TTC549 (cell line): ENCODE results near the gene TMEM59L.
"Not testable (repeated sequence)": the region's sequence is repeated elsewhere in the genome, so short reads cannot be mapped to it uniquely, and the experiment has no call there.

Experiments used
- FAIRE-seq: peaks from 2 replicates; lab custom pipeline; 2012; peaks lifted over from hg19 to GRCh38; lab: Jason Lieb, UNC

The TMEM59L gene

DNA sequence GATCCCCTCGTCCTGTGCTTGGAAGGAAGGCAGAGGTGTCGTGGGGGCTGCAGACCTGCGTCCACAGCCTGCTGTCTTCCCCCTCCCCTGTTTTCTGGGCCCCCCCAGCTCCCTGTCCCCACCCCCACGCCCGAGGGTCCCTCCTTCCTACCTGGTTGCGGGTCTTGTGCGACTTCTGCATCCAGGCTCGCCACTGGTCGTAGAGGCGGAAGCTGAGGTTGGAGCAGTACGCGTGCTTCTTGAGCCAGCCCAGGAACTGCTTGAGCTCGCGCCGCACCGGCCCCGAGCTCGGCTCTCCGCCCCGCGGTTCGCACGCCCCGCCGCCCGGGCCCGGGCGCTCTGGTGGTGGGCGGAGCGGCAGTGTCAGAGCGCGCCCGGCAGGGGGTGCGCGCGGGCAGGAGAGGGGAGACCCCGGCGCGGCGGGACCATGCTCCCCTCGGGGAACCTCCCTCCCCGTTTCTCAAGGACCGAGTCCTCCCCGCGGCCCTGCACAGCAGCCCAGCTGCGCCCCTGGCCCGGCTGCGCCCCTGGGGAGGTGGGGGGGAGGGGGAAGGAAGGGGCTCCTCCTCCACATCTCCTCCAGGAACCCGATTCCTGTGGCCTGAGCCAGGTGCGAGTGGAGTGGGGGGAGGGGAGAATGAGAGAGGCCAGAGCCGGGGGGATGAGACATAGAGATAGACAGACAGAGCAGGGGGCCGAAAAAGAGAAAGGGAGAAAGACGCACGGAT lies 18.4 kb upstream of the TMEM59L start:
- no peak for FAIRE-seq

DNA sequence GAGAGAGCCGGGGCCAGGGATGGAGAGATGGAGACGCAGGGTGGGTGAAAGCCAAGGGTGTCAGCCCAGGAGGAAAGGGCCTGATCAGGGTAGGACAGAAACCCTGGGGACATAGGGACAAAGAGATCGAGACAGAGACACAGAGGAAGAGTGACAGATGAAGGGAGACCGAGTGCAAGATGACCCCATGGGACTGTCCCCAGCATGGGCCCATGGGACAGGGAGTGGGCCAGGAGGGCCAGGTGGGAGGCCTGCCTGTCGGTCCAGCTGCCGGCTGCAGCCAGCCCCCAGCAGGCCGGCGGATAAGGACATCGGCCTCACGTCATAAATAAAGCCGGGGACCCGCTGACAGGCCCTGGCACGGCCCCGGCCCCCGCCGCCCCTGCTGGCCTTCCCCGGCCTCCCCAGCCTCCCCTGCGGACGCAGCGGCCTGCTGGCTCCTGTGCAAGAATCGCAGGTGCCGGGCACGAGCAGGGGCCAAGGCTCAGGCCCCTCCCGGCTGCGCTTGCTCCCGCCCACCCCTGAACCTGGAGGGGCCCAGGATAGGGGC lies 17.8 kb upstream of the TMEM59L start:
- FAIRE-seq: no peak

DNA sequence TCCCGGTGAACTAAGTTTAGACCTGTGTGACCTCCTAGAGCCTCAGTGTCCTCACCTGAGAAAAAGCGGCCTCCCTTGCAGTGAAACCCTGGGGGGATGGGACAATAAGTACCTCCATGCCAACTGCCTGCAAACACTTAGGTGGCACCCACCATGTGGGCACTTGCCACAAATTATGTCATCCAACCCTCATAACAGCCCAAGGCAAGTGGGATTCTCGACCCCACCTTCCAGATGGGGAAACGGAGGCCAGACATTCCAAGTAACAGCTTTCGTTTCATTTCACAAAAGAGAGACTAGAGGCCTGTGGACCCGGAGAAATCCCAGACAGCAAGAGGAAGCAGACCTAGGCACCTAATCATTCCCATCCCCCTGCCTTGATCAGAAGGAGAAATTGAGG lies 17.2 kb upstream of the TMEM59L start:
- FAIRE-seq: no peak

DNA sequence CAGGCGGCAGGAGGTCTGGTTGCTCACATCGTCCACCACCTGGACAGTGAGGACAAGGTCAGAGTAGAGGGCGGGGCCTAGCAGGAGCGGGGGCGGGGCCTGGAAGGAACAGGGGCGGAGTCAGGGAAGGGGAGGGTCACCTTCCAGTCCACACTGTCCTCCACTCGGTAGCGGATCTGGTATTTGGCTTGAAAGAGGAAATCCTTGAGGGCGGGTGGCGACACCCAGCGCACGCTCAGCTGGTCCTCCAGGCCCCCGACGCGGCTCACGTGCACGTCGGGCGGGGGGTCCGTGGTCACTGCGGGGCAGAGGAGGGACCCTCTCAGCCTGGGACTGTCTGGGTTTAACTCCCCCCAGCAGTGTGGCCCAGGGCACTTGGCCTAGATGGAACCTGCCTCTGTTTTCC lies 15.9 kb upstream of the TMEM59L start:
- FAIRE-seq: no peak

DNA sequence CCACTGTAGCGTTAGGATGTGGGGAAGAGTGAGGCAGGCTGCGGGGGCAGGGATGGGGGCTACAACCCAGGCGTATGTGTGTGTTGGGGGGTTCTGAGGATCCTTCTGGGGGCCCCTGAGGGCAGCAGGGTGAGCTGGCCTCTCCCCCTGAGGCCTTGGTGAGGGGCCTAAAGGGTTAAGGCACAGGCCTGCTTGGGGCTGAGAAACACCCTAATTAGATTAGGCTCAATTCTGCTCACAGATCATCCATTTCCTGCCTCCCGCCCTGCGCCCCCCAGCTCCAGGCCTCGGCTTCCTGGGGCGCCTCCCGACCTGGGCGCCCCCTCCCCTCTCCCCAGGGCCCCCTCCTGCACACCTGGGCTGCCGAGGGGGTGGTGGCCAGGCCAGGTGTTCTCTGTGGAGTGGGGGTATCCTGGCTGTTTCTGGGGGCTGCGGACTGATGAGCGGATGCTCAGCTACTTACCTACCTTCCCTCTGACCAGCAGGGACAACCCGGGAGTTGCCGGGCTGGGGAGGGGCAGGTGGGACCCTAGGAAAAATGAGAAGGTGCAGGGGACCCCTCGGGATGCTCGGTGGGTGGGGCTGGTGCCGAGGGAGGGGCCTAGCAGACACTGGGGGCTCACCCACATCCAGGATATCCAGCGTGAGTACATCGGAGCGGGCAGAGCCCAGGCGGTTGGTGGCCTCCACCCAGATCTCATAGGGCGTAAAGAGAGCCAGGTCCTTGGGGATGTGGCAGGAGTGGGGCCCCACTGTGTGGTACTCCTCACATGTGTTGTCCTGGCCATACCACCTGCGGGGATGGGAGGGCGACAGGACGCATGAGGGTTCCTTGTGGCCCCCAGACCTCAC lies 14.6 kb upstream of the TMEM59L start:
- no peak for FAIRE-seq

DNA sequence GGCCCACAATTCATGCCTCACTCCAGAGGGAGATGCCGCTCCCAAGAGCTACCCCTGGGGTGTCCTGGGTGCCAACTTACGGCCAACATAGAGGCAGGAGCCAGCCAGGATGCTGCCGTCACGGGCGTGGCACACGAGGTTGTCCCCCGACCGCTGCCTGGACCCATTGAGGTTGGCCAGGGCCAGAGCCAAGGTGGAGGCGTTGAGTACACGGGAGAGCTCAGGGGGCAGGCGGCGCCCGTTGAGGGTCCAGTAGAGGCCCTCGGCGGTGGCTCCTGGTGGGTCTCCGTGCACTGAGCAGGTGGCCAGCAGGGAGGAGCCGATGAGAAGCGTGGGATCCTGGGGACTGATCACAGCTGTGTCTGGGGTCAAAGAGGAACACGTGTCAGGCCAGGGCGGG lies 13.2 kb upstream of the TMEM59L start:
- FAIRE-seq: no peak

DNA sequence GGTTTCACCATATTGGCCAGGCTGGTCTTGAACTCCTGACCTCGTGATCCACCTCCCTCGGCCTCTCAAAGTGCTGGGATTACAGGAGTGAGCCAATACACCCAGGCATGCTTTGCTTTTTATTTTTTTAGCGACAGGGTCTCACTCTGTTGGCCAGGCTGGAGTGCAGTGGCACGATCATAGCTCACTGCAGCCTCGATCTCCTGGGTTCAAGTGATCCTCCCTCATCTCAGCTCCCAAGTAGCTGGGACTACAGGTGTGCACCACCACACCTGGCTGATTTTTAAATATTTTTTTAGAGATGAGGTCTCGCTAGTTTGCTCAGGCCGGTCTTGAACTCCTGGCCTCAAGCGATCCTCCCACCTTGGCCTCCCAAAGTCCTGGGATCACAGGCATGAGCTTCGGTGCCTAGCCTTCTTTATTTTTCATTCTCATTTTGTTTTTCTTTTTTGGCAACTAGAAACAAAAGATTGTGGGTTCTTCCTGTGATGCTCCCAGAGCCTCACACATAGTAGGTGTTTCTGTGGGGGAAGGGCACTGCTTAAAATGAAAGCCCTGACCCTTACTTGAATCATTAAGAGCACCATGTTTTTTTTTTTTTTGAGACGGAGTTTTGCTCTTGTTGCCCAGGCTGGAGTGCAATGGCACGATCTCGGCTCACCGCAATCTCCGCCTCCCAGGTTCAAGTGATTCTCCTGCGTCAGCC lies 11.8 kb upstream of the TMEM59L start:
- not testable (repeated sequence) for FAIRE-seq

DNA sequence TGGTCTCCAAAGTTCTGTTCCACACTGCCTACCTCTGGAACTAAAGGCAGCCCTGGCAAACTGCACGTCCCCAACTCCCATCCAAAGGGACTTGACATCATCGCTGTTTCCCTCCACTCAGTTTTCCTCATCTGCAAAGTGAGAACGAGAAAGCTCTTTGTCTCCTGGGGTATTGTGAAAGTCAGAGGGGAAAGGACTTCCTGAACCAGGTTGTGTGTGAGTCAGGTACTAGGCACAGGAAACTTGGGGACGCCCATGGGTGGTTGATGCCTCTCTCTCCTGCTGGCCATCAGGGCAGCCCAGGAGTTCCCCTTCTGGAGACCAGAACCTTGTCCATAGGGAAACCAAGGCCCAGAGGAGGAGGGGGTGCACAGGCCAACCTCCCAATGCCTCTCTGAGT lies 10.8 kb upstream of the TMEM59L start:
- FAIRE-seq: no peak

DNA sequence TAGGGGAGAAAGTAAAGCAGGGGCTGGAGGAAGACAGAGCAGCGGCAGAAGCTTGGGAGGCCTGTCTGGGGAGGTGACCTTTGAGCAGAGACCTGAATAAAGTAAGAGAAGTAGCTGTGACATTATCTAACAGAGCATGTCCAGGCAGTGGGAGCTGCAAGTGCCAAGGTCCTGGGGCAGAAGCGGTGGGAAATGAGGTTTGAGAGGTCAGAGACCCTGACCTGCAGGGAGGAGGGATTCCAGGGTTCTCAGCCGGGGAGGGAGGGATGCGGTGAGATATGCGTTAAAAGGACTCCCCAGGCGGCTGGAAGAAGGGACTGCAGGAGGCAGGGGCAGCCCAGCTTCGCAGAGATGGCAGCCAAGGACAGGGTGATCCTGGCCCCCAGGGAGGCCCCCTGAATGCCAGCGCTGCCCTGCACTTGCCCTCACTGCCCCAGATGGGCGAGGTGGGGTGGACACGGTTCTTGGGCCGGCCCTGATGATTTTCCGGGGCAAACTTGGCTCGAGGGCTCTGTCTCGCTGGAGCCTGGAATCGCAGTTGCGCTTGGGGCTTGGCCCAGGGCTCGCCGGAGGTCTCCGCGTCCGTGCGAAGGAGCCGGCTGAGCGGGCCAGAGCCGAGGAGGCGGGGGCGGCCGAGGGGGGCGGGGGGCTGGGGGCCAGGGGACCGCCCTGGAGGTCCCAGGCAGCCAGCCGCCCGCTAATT lies 9.3 kb upstream of the TMEM59L start:
- FAIRE-seq: no peak

DNA sequence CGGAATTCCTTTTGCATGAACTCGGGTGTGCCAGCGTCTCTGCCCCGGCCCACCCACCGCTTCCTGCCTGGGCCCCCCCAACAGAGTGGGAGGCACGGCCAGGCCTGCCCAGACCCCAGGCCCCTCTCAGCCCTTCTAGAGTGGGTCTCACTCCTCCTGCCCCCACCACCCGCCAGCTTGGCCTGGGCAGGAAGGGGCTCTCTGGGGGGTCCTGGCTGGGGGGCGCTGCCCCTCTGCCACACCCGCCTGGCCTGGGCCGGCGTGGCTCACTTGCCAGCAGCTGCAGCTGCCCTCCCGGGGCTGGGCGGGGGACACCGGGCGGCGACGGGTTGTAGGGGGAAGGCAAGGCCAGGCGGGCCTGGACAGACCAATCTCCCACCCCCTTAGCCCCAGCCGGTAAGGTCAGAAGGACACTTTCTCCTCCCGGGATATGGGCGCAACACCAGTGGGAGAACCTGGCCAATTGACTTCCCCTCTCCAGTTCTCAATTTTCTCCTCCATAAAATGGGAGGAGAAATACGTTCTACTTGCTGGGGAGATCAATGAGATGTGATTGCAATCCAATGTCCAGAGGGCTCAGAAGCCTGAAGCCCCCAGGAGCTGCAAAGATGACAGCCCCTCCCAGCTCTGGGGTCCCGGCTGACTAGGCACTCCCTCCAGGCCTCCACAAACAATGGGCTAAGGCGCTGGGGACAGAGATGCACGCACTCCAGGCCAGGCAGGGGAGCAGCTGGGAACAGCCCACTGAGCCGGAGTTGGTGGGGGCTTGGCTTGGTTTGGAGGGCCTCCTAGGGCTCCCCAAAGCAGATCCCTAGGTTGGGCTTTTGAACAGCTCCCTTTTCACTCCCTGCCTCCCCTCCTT lies 8.5 kb upstream of the TMEM59L start:
- FAIRE-seq: no peak

DNA sequence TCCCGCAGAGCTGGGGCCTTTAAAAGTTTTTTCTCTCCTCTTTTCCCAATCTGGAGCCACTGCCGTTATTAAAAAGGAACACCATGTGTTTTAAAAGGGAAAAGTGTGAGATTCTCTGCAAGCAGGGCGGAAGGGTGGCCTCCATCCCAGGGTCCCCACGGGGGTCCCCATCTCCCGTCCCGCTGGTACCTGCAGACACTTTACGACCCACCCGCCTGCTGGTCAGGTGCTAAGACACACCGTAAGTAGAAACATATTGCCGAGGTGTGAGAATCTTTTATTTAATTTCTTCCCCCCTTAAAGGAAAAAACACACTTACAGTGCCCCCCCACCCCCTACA lies 7.9 kb upstream of the TMEM59L start:
- no peak for FAIRE-seq

DNA sequence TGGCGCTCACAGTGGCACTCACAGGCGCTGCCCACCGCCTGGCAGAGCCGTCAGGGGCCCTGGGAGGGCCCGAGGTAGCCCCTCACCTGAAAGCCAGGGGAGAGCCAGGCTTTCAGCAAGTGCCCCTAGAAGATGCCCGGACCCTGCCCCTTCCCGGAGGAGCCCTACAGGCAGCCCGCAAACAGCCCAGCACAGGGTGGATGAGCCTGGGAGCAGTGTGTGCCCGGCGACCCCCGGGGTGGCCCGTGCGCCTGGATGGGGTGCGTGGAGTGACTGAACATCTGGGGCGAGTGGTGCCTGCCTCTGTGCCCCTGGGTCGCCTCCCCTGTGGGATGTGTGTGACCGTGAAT lies 7.5 kb upstream of the TMEM59L start:
- FAIRE-seq: no peak

DNA sequence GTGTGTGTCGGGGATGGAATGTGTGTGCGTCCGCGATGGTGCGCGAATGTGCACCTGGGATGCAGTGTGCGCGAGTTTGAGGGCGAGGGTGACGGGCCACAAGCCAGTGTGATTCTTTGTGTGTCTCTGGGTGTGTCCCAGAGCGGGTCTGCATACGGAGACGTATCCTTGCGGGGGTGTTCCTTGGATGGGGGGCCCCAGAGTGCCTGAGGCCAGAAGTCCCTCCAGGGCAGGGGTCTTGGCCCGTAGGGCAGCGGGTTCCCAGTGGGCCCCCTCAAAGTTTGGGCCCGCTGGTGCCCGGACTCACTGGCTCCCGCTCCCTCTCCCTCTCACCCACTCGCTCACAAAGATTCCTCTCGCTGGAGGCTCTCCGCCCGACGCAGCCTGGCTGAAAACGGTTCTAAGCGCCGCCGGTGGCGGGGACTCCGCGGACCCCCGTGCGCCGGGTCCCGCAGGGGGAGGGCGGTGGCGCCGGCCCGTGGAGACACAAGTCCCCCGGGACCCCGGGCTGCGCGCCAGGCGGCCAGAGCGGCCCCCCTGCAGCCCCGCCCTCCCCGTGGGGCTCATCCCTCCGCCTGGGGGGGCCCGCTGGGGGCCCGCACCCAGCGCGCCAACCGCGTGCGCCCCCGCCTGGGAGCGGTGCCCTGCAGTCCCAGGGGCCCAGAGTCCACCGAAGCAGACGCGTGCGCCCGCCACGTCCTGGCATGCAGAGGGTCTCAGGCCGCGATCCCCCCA lies 7.0 kb upstream of the TMEM59L start:
- no peak for FAIRE-seq

DNA sequence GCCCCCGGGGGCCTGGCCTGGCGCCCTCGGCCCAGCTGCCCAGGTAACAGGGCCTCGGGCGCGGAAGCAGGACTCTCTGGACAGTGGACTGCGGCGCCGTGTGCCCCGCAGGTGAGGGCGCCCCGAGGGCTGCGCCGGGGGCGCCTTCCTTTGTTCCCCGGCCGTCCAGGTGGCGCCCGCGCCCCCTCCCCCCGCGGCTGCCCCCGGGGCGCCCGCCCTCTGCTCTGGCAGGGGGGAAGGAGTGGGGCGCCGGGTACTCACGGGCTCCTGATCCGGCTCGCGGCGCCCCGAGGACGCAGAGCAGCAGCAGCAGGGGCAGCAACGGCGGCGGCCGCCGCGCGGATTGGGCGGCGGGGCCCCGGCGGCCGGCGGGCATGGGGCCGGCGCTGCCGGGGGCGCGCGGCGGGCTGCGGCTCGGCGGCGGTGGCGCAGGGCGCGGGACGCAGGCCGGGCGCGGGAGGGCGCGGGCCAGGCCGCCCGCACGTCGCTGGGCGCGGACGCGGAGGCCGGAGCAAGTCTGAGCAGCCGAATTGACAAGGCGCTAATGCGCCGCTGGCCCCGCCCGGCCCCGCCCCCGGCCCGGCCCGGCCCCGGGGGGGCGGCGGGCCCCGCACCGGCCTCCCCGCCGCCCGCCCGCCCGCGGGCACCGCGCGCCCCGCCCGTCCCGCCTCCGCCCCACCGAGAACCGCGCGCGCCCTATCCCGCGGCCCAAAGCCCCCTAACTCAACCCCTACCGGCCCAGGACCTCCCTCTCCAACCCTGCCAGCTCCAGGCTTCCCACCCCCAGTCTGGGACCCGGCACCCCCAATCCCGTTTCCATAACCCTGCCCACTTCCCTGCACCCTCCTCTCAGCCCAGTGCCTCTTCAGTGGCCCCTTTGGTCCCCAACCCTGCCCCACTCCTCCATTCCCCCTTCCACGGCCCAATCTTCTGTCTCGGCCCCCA lies 6.1 kb upstream of the TMEM59L start, which contains the start of gene CRLF1:
Gene CRLF1 (minus strand): TSS at position 519 of the 945 bp plus-strand sequence. CDS start 143 bp downstream, at position 376.
- no peak for FAIRE-seq

DNA sequence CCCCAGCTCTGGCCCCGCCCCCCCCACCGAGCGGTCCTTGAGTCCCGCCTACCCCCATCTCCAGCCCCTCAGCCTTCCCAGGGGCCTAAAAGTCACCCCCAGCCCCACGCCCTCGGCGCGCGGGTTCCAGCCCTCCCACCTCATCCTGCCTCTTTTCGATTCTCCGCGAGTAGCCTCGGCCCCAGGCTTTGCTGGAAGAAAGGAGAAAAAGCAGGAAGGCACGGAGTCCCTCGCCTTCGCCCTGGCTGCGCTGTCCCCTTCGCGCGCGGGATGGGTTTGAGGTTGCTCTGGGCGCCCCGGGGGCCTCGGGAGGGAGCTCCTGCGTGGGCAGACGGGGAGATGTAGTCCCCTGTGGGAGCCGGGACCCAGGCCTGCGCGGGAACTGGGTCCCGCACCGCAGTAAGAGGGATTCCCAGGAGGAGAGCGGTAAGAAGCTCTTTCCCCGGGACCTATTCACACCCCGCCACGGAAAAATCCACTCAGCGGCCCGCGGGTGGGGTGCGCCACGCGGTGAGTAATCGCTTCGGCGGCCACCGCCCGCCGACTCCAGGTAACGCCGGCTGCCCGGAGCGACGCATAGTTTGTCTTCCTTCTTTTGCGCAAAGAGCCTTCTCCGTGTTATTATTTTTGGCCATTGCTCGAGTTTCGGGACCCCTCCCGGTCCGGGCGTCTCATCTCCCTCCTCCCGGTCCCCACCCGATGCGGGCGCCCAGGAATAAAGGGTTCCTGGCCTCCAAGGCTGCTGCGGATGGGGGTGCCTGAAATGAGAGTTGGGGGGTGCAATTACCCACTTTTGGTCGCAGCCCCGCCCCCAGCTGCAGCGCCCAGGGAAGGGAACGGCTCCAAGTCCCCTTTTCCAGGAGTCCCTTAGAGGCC lies 5.2 kb upstream of the TMEM59L start:
- no peak for FAIRE-seq

DNA sequence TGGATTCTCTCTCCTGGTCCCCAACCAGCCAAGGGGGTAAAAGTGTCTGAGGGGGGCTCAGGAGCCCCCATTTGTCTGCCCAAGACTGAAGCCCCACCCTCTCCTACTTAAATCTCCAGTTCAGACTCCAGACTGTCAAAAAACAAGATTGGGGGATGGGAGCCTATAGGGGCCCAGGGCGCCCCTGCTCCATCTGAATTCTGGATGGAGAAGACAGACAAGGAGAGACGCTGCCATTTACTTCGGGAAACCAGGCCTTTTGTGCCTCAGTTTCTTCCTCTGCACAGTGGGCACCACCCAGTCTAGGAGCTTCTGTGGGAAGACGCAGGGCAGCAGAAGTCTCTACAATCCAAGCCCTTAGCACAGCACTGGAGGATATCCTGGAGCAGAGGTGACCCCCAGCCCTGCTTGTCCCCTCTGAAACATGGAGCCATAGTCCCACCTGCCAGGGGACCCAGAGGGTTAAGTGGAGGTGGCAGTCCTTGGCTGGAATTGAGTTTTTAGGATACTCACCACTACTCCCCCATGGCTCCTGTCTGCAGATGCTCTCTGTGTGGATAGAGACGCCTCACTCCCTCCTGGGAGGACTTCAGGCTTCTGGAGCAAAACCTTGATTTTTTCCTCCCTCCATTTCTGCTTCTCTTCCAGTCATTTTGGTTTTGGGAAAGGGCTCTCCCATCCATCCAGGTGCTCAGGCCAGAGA lies 4.4 kb upstream of the TMEM59L start:
- FAIRE-seq: no peak

DNA sequence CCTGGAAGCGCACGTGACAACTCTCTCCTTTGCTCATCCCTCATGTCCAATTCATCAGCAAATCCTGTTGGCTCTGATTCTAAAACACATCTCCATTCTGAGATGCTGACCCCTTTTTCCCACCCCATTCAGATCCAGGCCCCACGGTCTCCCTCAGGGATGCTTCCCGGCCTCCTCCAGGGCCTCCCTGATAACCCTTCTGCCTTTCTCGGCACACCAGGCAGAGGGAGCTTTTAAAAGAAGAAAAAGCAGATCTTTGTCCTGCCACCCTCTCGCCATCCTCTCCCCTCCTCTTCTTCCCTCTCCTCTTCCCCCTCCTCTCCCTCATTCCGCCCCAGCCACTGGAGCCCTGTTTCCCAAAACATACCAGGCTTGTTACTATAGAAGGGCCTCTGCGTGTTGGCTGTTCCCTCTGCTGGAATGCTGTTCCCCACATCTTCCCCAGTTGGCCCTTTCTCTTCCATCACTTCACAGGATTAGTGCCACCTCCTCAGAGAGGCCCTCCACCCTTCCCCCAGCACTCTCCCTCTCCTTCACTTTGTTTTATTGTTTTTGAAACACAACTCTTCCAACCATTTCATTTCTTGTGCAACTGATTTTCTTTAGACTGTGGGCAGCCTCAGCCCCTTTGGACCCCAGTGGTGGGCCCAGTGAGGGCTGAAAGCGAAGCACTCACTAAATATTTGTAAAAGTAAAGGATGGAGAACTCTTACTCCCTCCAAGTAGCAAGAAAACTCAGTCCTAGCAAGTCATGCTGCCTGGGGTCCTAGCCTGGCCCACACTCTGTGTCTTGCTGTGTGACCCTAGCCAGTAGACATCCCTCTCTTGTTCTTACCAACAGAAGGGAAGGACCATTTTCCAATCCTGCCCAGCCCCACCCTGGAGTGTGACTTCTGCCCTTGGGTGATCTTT lies 3.6 kb upstream of the TMEM59L start:
- FAIRE-seq: no peak
